HepG2 (cell line): ENCODE results near the gene TBX3. TPM values are rescaled to one million over a fixed set of nuclear protein-coding genes. Genes with fewer than 3 reads are reported as not detected.
A peak's percentile ranks its signal among the peaks of the same experiment; 100 is the strongest.

Experiments used
- ATAC-seq: fragments of 200-7000 bp; cut with Tn5 transposase; 3 replicates; pipeline ENCODE4 v1.9.1; 2020; ENCODE audit warnings: mild to moderate bottlenecking, moderate library complexity
- BruUV-seq: library from RNA; stranded (reverse); fragments of 400-500 nt; replicated peaks from 2 replicates; lab custom pipeline; 2021; lab: Mats Ljungman, UMichigan
- CTCF ChIA-PET: fragments of 300-600 bp; formaldehyde crosslinking; extraction: SDS; loops from one replicate; lab custom pipeline; 2021; ENCODE audit warnings: low total read pairs, inconsistent platforms, low intra/inter-chr PET ratio; lab: Yijun Ruan, JAX
- POLR2A ChIA-PET: fragments of 350-600 bp; sonication (Branson Sonifier 250); formaldehyde crosslinking; loops from one replicate; lab custom pipeline; 2020; ENCODE audit warnings: antibody characterized with exemption, inconsistent platforms; lab: Yijun Ruan, JAX
- DNase-seq: peaks from one replicate; pipeline ENCODE4 v3.0.0-alpha.2; 2015; ENCODE audit warnings: low spot score
- FAIRE-seq: peaks from 3 replicates; lab custom pipeline; 2011; peaks lifted over from hg19 to GRCh38; lab: Jason Lieb, UNC
- H2AFZ ChIP-seq: one replicate; pipeline ENCODE4 v1.6.1; 2011; ENCODE audit warnings: low read length, inconsistent platforms
- H3K27ac ChIP-seq: fragments of 300-600 bp; 3 replicates; pipeline ENCODE4 v1.8.0; 2011; ENCODE audit warnings: mixed run types, mild to moderate bottlenecking, mixed read lengths, low read length, inconsistent platforms; ENCODE audit not compliant: insufficient read depth; ENCODE audit errors: extremely low read length
- H3K27me3 ChIP-seq, 2 experiments: fragments of 200-600 bp in 1 of 2; 2 replicates in 1 of 2; 3 replicates in 1 of 2; pipeline versions ENCODE4 v1.6.0 to v1.8.0; 2011; ENCODE audit warnings: low read length in 2 of 2, mild to moderate bottlenecking in 2 of 2, moderate library complexity in 2 of 2, inconsistent platforms in 1 of 2; ENCODE audit not compliant: insufficient read depth in 2 of 2, control insufficient read depth in 1 of 2
- H3K36me3 ChIP-seq, 2 experiments: fragments of 200-600 bp in 1 of 2; replicated peaks in 1 of 2; 2 replicates in 1 of 2; 3 replicates in 1 of 2; pipeline versions ENCODE4 v1.5.1 to v1.8.0; 2011; ENCODE audit warnings: low read length in 2 of 2, inconsistent platforms in 1 of 2; ENCODE audit not compliant: insufficient read depth in 2 of 2, control insufficient read depth in 1 of 2
- H3K4me1 ChIP-seq: 2 replicates; pipeline ENCODE4 v1.5.1; 2012; ENCODE audit warnings: low read length, inconsistent platforms; ENCODE audit not compliant: insufficient read depth
- H3K4me2 ChIP-seq: 2 replicates; pipeline ENCODE4 v1.6.0; 2011; ENCODE audit warnings: low read depth, low read length, inconsistent platforms
- H3K4me3 ChIP-seq, 3 experiments: fragments of 200-600 bp in 1 of 3; sonication (generic), shearing (Covaris generic) in 1 of 3; replicated peaks in 1 of 3; 2 replicates each; pipeline ENCODE4 v1.5.1; 2011 to 2016; ENCODE audit warnings: low read length in 3 of 3, inconsistent platforms in 2 of 3, low read depth in 2 of 3, mild to moderate bottlenecking in 2 of 3, control low read depth in 1 of 3, mixed read lengths in 1 of 3; ENCODE audit not compliant: insufficient read depth in 1 of 3
- H3K79me2 ChIP-seq: one replicate; pipeline ENCODE4 v1.6.1; 2011; ENCODE audit warnings: low read length, inconsistent platforms; ENCODE audit not compliant: insufficient read depth
- H3K9ac ChIP-seq: 2 replicates; pipeline ENCODE4 v1.6.0; 2011; ENCODE audit warnings: mild to moderate bottlenecking, low read depth, low read length, inconsistent platforms; ENCODE audit not compliant: insufficient read depth
- H3K9me3 ChIP-seq: 2 replicates; pipeline ENCODE4 v1.5.1; 2012; ENCODE audit warnings: mild to moderate bottlenecking, low read length
- H4K20me1 ChIP-seq: 2 replicates; pipeline ENCODE4 v1.6.0; 2011; ENCODE audit warnings: inconsistent platforms, mild to moderate bottlenecking, low read length, moderate library complexity; ENCODE audit not compliant: insufficient read depth
- E2F5 ChIP-seq: sonication (generic); formaldehyde crosslinking; conservative IDR thresholded peaks from 2 replicates; pipeline ENCODE4 v1.4.0; 2020; ENCODE audit warnings: missing genetic modification reagents
- MTA3 ChIP-seq: sonication (generic); formaldehyde crosslinking; IDR thresholded peaks from 2 replicates; pipeline ENCODE4 v1.4.0; 2020; ENCODE audit warnings: missing genetic modification reagents
- NFYC ChIP-seq: IDR thresholded peaks from 2 replicates; pipeline ENCODE4 v1.6.1; 2016; ENCODE audit warnings: missing genetic modification reagents, missing compliant biosample characterization
- PHF5A ChIP-seq: IDR thresholded peaks from one replicate; pipeline ENCODE4 v1.6.1; 2018; ENCODE audit warnings: low read depth, missing genetic modification reagents; ENCODE audit not compliant: unreplicated experiment
- RAD51 ChIP-seq: fragments of 450-650 bp; IDR thresholded peaks from 2 replicates; pipeline ENCODE4 v1.6.1; 2016; ENCODE audit warnings: borderline replicate concordance
- STAT6 ChIP-seq: sonication (generic); formaldehyde crosslinking; IDR thresholded peaks from 2 replicates; pipeline ENCODE4 v1.4.0; 2020; ENCODE audit warnings: missing genetic modification reagents, mild to moderate bottlenecking, borderline replicate concordance
- TRIM22 ChIP-seq: fragments of 450-650 bp; IDR thresholded peaks from 2 replicates; pipeline ENCODE4 v1.6.1; 2017
- ZMAT5 ChIP-seq: sonication (generic); formaldehyde crosslinking; IDR thresholded peaks from 2 replicates; pipeline ENCODE4 v1.5.0; 2020; ENCODE audit warnings: mild to moderate bottlenecking, low read depth, missing genetic modification reagents, borderline replicate concordance
- ZNF331 ChIP-seq: sonication (generic); formaldehyde crosslinking; IDR thresholded peaks from 2 replicates; pipeline ENCODE4 v1.4.0; 2020; ENCODE audit warnings: missing genetic modification reagents
- ZNF34 ChIP-seq: sonication (generic); formaldehyde crosslinking; IDR thresholded peaks from 2 replicates; pipeline ENCODE4 v1.4.0; 2020; ENCODE audit warnings: mild to moderate bottlenecking, missing genetic modification reagents, borderline replicate concordance
- ZNF44 ChIP-seq: sonication (generic); formaldehyde crosslinking; IDR thresholded peaks from 2 replicates; pipeline ENCODE4 v1.5.1; 2020; ENCODE audit warnings: mild to moderate bottlenecking, missing genetic modification reagents
- ZNF629 ChIP-seq: sonication (generic); formaldehyde crosslinking; conservative IDR thresholded peaks from 2 replicates; pipeline ENCODE4 v1.5.0; 2020; ENCODE audit warnings: missing genetic modification reagents
- WGBS: methylation state at CpG from one replicate; pipeline ENCODE4 v1.1.6; 2017; ENCODE audit warnings: low lambda C conversion rate; 5-methylcytosine and 5-hydroxymethylcytosine counted together
- in situ Hi-C: cut with HindIII; loops from 2 replicates; pipeline ENCODE4 v1.10.0; 2017; ENCODE audit warnings: low pct_unique_long_range_greater_than_20kb; ENCODE audit not compliant: extremely low pct_ligation_motif_present
- intact Hi-C: fragments of 100-400 bp; cut with micrococcal nuclease; formaldehyde crosslinking; loops from one replicate; pipeline ENCODE4 v1.10.0; 2022; ENCODE audit not compliant: unreplicated experiment
- polyA plus RNA-seq, 8 experiments: library from polyadenylated mRNA; depleted of rRNA in 3 of 8; stranded (reverse) in 7 of 8; unstranded in 1 of 8; fragments of >200 nt; fragmentation: Illumina TruSeq in 4 of 8; extraction: Trizol in 4 of 8; gene quantifications; 2 replicates each; pipeline versions ENCODE4 v1.2.1 to v1.2.3, GENCODE V29; 2011 to 2016; ENCODE audit warnings: low read depth in 4 of 8, missing spikeins in 1 of 8, mixed read lengths in 1 of 8; ENCODE audit not compliant: insufficient read depth in 1 of 8
- total RNA-seq, 5 experiments: library from RNA; depleted of rRNA; stranded (reverse); fragments of >200 nt; fragmentation: Illumina TruSeq; extraction: Trizol; gene quantifications; 2 replicates each; pipeline ENCODE4 v1.2.3, GENCODE V29; 2016; ENCODE audit warnings: low read depth in 1 of 5

TBX3 gene
- total and polyA plus RNA-seq, 2 of the 13 experiments (the other 11 are each of a cell fraction or from before 2014, with no cell fraction given) = 27.1 to 42.4 TPM

- H3K79me2 ChIP-seq = no peaks in the 10 kb centered on the region
- no peaks in the 10 kb centered on the region for H4K20me1 ChIP-seq
- H3K9me3 ChIP-seq = no peaks in the 10 kb centered on the region
- no peak overlapping the region for H3K9ac ChIP-seq
- no peak overlapping the region for H3K4me3 ChIP-seq
- no peak overlapping the region for H2AFZ ChIP-seq
- POLR2A ChIA-PET = interaction anchor here (1.4 kb wide), 1 partner anchor 37 kb away, joined by 3 read pairs; the partner anchor contains the start of gene TBX3
- no peaks in the 10 kb centered on the region for H3K27me3 ChIP-seq
- FAIRE-seq (no peak), ATAC-seq (no peak), DNase-seq (no peak)
- 0 out of 2 replicates have a peak, but pooled peaks have one; percentile 16 for TF ChIP-seq ZNF629 (CRISPR knock-in tag)
- TF ChIP-seq E2F5 (CRISPR knock-in tag) = no peak
- no peak for TF ChIP-seq MTA3 (CRISPR knock-in tag)
- TF ChIP-seq PHF5A (CRISPR knock-in tag) = no peak
- intact Hi-C loops = no loop called here
- H3K27ac ChIP-seq = no peak overlapping the region
- H3K4me2 ChIP-seq = no peak overlapping the region
- CTCF ChIA-PET = no interaction called here
- H3K4me1 ChIP-seq = no peaks in the 10 kb centered on the region
- in situ Hi-C loops = no loop called here
- no TSS peak for BruUV-seq
- no peaks in the 10 kb centered on the region for H3K36me3 ChIP-seq
- 63% methylated on average over 7 of the region's 7 CpGs for WGBS
These were observed 37.3 kb upstream of the TBX3 start for GRCh38 chr12:114721266-114721665.

- intact Hi-C loops (no loop called here), in situ Hi-C loops (no loop called here)
- Histone ChIP-seq H2AFZ (no peak overlapping the region), H3K36me3 (no peaks in the 10 kb centered on the region), H3K9me3 (peaks cover 5% of the 10 kb centered on the region; the same call in 1 of the 2 replicates), H3K27me3 (no peaks in the 10 kb centered on the region), H3K4me2 (0 out of 2 replicates have a peak overlapping the region, but pooled peaks have one; percentile 10), H3K4me1 (peaks cover 14% of the 10 kb centered on the region), H3K79me2 (no peaks in the 10 kb centered on the region), H4K20me1 (no peaks in the 10 kb centered on the region), H3K4me3 (no peak overlapping the region), H3K9ac (no peak overlapping the region), H3K27ac (no peak overlapping the region)
- no TSS peak for BruUV-seq
- CTCF ChIA-PET = no interaction called here
- WGBS = 79% methylated on average over 9 of the region's 9 CpGs
- FAIRE-seq (no peak), DNase-seq (peak; percentile 48), ATAC-seq (no peak)
- POLR2A ChIA-PET = interaction anchor here (1.8 kb wide), 1 partner anchor 29 kb away, joined by 7 read pairs; the partner anchor contains the start of gene TBX3
- TF ChIP-seq RAD51 (peak; percentile 24; the same call in 1 of the 2 replicates), ZNF331 (CRISPR knock-in tag) (no peak), TRIM22 (no peak), ZNF44 (peak; percentile 90; the same call in 1 of the 2 replicates), NFYC (peak; percentile 70), ZNF34 (CRISPR knock-in tag) (no peak), STAT6 (no peak), ZMAT5 (CRISPR knock-in tag) (no peak)
These were observed 29.7 kb upstream of the TBX3 start for GRCh38 chr12:114713466-114714215.
